Stimulated activated CD8-positive, alpha-beta memory T cell treated with anti-CD3 and anti-CD28 coated beads, Interleukin-7, amount 100 ng/mL, for 4 hours (primary cell): ENCODE measurements around the gene LSM3.

ENCODE experiments used
- DNase-seq, 2 donors: peaks; one replicate each; pipeline ENCODE4 v3.0.0-alpha.2; 2020; ENCODE audit warnings: low read depth in 2 of 2

Gene LSM3

GRCh38 chr3:14178247-14179113 is at the start of gene LSM3, which contains the start of gene XPC:
Gene LSM3 (plus strand): TSS chr3:14178817. CDS start chr3:14178861, 44 bp downstream.
Gene XPC (minus strand): TSS chr3:14178601. CDS start chr3:14178568, 33 bp downstream.
- DNase-seq = peak; percentile 93 to 95

- DNase-seq = no peak
These were observed 49.3 kb upstream of the LSM3 start for GRCh38 chr3:14129296-14129695.

- DNase-seq = no peak
These were observed 48.4 kb upstream of the LSM3 start for GRCh38 chr3:14130230-14130629.

- no peak for DNase-seq
These were observed 47.9 kb upstream of the LSM3 start for GRCh38 chr3:14130707-14131106.

GRCh38 chr3:14131134-14131533 is 47.5 kb upstream of the LSM3 start:
- no peak for DNase-seq

- DNase-seq = no peak
These were observed 46.5 kb upstream of the LSM3 start for GRCh38 chr3:14132120-14132519.

GRCh38 chr3:14132689-14133088 is 45.9 kb upstream of the LSM3 start:
- no peak for DNase-seq

GRCh38 chr3:14133188-14133800 is 45.3 kb upstream of the LSM3 start:
- DNase-seq = no peak

- DNase-seq = no peak
These were observed 44.7 kb upstream of the LSM3 start for GRCh38 chr3:14133876-14134275.

GRCh38 chr3:14134291-14134690 is 44.3 kb upstream of the LSM3 start:
- DNase-seq = no peak

GRCh38 chr3:14135581-14135980 is 43.0 kb upstream of the LSM3 start:
- no peak for DNase-seq

- DNase-seq = no peak
These were observed 41.6 kb upstream of the LSM3 start for GRCh38 chr3:14137004-14137403.

GRCh38 chr3:14137445-14137844 is 41.2 kb upstream of the LSM3 start:
- no peak for DNase-seq

GRCh38 chr3:14138109-14138877 is 40.3 kb upstream of the LSM3 start:
- no peak for DNase-seq

GRCh38 chr3:14138878-14139655 is 39.5 kb upstream of the LSM3 start:
- DNase-seq = no peak

- DNase-seq = no peak
These were observed 38.8 kb upstream of the LSM3 start for GRCh38 chr3:14139771-14140170.

GRCh38 chr3:14140668-14141067 is 37.9 kb upstream of the LSM3 start:
- DNase-seq = no peak

GRCh38 chr3:14141144-14141543 is 37.5 kb upstream of the LSM3 start:
- DNase-seq = no peak

GRCh38 chr3:14141602-14142341 is 36.8 kb upstream of the LSM3 start:
- DNase-seq = no peak

GRCh38 chr3:14142567-14143270 is 35.9 kb upstream of the LSM3 start:
- peak; percentile 34 to 42 for DNase-seq
